ENCODE data around the gene ITGB2.

DNA sequence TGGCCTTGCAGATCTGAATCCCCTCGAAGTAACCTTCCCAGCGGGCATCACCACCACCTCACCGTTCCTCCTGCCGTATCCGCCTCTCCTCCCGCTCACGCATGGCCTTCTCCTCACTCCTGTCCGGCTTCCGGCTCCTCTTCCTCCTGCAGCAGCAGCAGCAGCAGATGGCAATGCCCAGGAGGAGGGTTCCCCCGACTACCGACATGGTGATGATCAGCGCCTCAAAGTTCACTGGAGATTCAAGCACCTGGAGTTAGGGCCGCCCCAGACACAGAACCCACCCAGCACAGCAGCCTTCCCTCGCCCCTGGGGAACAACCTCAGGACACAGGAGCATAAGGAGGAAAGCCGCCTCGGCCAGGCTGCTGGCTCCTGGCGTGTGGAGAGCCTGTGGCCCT is 64.6 kb downstream of the ITGB2 start:
- TF ChIP-seq, protein P1, sequence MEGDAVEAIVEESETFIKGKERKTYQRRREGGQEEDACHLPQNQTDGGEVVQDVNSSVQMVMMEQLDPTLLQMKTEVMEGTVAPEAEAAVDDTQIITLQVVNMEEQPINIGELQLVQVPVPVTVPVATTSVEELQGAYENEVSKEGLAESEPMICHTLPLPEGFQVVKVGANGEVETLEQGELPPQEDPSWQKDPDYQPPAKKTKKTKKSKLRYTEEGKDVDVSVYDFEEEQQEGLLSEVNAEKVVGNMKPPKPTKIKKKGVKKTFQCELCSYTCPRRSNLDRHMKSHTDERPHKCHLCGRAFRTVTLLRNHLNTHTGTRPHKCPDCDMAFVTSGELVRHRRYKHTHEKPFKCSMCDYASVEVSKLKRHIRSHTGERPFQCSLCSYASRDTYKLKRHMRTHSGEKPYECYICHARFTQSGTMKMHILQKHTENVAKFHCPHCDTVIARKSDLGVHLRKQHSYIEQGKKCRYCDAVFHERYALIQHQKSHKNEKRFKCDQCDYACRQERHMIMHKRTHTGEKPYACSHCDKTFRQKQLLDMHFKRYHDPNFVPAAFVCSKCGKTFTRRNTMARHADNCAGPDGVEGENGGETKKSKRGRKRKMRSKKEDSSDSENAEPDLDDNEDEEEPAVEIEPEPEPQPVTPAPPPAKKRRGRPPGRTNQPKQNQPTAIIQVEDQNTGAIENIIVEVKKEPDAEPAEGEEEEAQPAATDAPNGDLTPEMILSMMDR (IDR thresholded peaks at IDR 0.05): no peak
- no peak for TF ChIP-seq POLR2A (IDR thresholded peaks at IDR 0.05)
